ENCODE results near the gene SNTA1.

DNA sequence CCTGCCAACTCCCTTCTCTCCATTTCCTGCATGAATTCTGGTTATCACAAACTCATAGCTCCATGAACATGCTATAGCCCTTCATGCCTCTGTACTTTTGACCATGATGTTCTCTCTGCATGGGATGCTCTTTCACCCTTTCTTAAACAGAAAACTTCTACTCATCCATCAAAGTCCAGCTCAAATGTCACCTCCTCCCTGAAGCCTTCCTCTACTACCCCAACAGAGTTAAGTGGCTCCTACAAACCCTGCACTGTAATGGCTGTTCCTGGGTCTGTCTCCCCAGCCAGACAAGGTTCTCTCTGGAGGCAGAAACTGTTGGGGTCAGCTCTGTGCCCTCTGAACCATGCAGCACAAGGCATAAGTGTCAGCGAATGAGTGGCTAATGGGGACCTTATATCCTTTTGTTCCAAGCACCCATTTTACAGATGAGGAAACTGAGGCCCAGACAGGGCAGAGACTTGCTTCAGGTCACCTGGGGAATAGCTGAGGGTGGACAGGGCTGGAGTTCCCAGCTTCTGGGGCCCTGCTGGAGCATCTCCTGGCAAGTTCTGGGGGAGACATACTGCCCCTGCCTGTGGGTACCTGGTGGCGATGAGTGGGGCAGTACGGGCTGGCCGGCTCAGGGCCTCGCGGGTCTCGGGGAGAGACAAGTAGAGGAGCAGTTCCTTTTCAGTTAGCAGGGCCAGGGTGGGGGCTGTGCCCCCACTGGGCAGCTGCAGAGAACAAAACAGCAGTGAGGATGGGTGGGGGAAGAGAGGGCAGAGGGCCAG, 31.7 kb downstream of the SNTA1 start:
- TF ChIP-seq, protein P1, sequence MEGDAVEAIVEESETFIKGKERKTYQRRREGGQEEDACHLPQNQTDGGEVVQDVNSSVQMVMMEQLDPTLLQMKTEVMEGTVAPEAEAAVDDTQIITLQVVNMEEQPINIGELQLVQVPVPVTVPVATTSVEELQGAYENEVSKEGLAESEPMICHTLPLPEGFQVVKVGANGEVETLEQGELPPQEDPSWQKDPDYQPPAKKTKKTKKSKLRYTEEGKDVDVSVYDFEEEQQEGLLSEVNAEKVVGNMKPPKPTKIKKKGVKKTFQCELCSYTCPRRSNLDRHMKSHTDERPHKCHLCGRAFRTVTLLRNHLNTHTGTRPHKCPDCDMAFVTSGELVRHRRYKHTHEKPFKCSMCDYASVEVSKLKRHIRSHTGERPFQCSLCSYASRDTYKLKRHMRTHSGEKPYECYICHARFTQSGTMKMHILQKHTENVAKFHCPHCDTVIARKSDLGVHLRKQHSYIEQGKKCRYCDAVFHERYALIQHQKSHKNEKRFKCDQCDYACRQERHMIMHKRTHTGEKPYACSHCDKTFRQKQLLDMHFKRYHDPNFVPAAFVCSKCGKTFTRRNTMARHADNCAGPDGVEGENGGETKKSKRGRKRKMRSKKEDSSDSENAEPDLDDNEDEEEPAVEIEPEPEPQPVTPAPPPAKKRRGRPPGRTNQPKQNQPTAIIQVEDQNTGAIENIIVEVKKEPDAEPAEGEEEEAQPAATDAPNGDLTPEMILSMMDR (IDR thresholded peaks at IDR 0.05) = no peak
- no peak for TF ChIP-seq POLR2A (IDR thresholded peaks at IDR 0.05)

Measured in Peyer's patch (tissue), 4 donors.